HG03442 (cell line): ENCODE results near the gene RRAD.
"Not testable (repeated sequence)": the region's sequence is repeated elsewhere in the genome, so short reads cannot be mapped to it uniquely, and the experiment has no call there.

ENCODE experiments used
- ATAC-seq: cut with Tn5 transposase; IDR thresholded peaks from one replicate; pipeline ENCODE4 v1.9.1; 2021; ENCODE audit warnings: mild to moderate bottlenecking, moderate library complexity; ENCODE audit not compliant: unreplicated experiment

The RRAD gene

DNA sequence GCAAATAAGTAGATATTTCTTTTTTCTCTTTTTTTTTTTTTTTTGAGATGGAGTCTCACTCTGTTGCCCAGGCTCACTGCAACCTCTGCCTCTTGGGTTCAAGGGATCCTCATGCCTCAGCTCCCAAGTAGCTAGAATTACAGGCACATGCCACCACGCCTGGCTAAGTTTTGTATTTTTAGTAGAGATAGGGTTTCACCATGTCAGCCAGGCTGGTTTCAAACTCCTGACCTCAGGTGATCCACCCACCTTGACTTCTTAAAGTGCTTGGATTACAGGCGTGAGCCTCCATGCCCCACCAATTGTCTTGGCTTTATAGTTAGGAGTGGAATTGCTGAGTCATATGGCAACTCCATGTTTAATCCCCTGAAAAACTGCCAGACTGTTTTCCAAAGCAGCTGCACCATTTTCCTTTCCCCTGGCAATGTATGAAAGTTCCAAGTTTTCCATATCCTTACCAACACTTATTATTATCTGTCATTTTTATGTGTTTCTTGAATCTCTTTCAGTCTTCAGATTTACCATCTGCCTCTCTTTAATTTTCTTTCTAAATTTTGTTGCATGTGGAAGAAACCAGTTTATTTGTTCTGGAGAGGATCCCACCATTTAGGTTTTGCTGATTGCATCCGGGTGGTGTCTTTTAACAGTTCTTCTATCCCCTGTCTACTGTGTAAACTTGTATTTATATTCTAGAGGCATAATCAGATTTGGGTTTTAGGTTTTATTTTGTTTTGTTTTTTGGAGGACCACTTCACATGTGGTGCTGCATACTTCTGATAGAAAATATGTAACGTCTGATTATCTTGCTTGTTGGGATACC is 25.8 kb upstream of the RRAD start:
- no peak for ATAC-seq

DNA sequence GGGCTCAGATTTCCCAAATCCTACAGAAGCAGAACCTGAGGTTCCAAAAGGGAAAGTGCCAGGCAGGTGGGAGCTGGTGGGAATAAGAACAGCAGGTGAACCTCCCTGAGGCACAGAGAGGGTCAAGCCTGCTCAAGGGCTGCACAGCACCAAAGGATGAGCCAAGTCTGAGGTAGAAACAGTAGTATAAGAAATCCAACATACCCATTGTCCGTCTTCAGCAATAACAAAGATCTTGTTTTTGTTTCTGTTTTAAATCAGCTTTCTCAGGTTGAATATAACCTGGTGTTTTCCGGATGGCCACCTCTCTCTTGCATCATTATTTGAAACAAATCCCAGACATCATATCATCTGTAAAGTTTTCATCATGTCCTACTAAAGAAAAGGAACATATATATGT is 25.1 kb upstream of the RRAD start:
- no peak for ATAC-seq

DNA sequence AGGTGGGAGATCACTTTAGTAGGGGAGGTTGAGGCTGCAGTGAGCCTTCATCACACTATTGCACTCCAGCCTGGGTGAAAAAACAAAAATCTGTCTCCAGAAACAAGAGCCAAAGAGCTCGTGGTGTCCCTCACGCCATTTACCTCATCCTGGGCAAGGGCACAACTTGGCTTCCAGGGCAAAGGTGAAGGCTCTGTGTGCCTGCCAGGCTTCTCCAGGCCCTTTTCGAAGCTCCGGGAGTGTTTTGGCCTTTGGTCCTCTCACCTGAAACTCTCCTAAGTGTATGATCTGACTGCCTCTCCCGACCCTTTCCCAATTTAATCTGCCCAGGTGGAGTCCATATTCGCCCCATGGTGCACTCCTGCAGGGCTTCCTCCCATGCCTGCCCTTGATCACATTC is 24.1 kb upstream of the RRAD start:
- ATAC-seq, result no peak

DNA sequence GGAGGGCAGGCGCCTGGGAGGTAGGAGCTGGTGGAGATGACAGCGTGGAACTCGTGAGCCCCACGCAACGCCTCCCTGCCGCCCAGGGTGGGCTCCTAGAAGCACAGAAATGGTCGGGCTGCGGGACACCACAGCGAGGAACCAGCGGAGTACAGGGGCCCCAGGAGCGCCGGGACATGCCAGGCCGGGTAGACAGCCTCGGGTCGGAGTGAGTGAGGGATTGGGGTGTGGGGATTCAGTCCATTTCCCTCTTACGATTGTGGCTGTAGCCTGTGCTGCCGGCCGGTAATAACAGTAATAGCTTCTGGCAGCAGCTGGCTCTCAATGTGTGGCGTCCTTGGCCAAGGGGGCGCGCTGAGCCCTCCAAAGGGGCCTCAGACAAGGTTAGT is 23.5 kb upstream of the RRAD start:
- ATAC-seq, result no peak

DNA sequence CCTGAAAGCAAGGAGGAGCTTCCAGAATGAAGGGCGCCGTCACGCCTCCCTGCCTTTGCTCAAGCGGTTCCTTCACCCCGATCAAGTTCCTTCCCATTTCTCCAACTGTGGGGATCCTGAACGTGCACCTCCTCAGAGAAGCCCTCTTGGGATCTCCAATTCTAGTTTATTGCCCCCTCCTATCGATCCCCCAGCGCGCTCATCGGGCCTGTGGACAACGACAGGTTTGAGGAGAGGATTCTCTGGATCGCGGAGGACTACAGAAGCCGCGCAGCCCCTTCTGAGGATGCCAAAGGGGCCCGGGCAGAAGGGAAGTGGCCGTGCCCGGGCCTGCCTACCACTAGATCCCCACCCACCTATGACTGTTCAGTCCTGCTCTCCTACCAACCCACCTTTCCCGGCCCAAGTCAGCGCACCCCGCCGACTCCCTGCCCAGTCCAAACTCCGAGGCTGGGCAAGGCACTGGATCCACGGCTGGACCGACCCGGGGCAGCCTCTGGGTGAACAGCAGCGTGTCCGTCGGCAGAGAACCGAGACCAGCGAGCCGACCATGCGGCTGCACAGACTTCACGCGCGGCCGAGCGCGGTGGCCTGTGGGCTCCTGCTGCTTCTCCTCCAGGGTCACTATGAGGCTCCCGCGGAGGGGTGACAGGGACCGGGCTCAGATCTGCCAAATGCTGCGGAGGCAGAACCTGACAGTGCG is 22.9 kb upstream of the RRAD start:
- no peak for ATAC-seq

DNA sequence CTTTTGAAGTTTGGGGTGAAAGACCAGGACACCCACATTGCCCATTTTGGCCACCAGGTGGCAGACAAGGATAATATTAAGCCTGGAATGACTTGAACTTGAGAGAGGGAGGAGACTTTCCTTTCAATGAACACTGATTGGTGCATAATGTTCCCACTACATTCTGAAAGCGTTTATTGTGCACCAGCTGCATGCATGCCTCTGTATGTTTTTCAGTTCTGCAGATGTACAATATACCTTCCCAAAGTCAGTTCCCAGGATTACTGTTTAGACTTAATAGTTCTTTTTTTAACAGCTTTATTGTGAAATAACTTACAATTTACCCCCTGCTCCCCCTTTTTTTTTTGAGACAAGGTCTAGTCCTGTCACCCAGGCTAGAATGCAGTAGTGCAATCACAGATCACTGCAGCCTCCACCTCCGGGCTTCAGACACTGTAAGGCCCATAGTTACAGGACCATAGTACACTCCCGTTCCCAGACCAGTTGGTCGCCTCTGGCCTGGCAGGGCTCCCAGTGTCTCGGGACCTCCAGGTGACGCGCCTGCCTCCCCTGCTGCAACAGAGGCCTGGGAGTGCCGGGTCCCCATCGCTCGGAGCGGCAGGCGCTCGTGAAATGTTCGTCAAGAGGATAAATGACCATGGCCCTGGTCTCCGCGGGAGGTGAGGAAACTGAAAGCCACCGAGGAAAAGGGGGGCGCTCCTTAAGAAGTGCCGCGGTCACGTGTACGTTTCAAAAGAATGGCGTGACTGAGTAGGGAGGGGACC is 22.1 kb upstream of the RRAD start:
- no peak for ATAC-seq

DNA sequence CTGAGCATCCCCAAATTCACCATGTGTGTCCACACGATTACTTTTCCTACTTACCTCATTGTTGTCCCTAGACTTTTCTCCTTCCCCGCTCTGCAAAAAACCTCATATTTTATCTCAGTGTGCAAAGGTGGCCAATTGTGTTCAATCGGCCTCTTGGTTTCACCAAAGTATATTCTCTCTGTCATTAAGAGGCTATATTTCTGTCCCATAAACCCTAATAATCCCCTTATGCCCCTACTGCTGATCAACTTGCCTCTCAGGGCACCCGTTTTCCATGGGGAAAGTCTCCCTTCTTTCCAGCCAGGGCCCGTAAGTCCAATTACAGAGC is 21.6 kb upstream of the RRAD start:
- ATAC-seq, result no peak

DNA sequence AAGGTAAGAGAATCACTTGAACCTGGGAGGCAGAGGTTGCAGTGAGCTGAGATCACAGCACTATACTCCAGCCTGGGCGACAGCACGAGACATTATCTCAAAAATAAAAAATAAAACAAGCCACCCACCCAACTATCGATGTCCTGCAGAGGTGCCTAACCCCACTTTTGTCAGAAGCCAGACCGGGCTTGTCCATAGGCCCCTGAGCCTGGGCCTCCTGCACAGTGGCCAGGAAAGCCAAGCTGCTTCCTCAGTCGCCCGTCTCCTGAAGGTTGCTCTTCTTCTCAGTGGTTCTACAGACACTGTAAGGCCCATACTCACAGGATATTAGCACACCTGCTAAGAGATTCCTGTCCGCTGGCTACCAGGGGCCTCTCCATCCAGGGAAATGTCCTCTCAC is 21.2 kb upstream of the RRAD start:
- ATAC-seq, result no peak

DNA sequence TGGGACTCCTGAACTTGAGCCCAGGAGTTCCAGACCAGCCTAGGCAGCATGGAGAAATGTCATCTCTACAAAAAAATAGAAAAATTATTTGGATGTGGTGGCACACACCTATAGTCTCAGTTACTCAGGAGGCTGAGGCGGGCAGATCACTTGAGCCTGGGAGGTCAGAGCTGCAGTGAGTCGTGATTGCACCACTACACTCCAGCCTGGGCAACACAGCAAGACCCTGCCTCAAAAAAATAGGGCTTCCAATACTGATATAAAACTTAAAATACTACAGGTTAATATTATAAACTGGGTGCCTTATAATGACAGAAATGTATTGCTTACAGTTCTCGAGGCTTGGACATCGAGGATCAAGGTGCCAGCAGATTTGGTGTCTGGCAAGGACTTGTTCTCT is 20.6 kb upstream of the RRAD start:
- no peak for ATAC-seq

DNA sequence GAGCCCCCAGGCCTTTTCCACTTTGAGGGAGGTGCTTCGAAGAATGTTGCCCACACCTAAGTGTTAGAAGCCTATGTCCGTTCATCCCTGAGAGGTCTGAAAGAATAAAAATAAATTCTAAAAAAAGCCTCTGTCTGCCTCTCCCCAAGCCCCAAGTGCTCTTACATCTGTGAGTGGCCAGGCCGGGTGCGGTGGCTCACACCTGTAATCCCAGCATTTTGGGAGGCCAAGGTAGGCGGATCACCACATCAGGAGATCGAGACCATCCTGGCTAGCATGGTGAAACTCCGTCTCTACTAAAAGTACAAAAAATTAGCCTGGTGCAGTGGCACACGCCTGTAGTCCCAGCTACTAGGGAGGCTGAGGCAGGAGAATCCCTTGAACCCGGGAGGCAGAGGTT is 19.6 kb upstream of the RRAD start:
- not testable (repeated sequence) for ATAC-seq

DNA sequence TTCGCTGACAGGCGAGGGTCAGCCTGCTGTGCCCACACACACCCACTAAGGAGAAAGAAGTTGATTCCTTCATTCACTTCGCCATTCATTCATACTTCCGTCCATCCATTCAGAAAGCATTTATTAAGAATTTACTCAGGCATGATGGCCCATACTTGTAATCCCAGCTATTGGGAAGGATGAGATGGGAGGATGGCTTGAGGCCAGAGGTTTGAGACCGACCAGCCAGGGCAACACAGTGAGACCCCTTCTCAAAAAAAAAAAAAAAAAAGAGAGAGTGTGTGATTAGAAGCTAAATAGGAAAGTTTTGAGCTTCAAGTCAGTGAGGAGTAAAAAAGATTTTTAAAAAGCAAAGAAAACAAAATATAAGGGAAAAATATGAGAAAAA is 18.7 kb upstream of the RRAD start:
- ATAC-seq, result no peak

DNA sequence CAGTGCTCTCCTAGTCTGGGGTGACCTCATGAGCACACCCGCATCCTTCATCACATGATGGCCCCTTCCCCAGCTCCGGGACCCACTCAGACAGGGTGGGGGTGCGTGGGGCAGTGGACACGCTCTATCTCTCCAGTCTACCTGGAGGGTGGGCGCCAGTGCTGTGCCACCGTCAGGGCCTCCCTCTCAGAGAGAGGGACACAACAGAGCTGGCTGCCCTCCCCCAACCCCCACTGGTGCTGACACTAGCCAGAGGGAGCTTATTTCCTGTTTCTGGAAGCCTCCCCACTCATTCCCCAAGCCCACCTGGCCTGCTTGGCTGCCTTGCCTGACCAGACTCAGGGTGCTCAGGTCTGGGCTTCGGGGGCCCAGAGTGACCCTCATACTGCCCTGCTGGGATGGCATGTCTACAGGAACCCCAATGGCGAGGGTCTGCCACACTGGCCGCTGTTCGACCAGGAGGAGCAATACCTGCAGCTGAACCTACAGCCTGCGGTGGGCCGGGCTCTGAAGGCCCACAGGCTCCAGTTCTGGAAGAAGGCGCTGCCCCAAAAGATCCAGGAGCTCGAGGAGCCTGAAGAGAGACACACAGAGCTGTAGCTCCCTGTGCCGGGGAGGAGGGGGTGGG is 18.2 kb upstream of the RRAD start:
- ATAC-seq, result no peak

DNA sequence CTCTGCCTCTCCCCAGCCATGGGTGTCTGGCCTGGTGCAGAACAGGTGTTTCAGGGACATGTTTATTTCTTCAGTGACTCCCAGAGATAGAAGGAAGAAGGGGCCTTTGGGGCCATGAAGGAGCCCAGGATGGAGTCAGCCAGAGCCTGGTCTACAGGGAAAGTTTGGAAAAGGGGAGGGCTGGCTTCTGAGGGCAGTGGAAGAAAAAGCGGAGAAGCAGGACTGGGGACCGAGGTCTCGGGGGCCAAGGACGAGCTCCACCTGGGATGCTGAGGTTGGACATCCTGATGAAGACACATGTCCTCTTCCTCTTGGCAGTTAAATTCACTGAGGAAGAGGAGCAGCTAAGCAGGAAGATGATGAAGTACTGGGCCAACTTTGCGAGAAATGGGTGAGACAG is 17.6 kb upstream of the RRAD start:
- no peak for ATAC-seq

DNA sequence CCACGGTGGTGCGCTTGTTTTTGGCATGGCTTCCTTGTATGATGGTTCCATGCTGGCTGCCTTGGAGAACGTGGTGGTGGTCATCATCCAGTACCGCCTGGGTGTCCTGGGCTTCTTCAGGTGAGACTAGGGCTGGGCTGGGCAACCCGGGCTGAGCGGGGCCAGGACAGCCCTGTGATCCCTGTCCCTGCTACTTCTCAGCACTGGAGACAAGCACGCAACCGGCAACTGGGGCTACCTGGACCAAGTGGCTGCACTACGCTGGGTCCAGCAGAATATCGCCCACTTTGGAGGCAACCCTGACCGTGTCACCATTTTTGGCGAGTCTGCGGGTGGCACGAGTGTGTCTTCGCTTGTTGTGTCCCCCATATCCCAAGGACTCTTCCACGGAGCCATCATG is 14.9 kb upstream of the RRAD start:
- no peak for ATAC-seq

DNA sequence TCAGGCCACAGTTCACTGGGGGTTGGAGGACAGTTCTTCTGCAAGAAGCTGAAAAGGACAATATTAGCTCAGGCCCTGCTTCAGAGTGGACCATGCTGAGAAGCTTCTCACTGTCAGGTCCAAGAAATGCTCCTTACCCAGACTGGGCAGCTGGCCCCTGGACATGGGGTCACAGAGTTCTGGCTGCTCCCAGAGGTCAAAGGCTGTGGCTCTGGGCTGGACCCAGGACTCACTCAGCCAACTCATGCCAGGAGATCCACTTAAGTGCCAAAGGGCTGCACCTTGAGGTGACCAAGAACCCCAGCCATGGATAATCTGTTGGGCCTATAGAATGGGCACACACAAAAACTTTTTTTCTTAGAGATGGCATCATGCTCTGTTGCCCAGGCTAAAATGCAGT is 14.0 kb upstream of the RRAD start:
- no peak for ATAC-seq

DNA sequence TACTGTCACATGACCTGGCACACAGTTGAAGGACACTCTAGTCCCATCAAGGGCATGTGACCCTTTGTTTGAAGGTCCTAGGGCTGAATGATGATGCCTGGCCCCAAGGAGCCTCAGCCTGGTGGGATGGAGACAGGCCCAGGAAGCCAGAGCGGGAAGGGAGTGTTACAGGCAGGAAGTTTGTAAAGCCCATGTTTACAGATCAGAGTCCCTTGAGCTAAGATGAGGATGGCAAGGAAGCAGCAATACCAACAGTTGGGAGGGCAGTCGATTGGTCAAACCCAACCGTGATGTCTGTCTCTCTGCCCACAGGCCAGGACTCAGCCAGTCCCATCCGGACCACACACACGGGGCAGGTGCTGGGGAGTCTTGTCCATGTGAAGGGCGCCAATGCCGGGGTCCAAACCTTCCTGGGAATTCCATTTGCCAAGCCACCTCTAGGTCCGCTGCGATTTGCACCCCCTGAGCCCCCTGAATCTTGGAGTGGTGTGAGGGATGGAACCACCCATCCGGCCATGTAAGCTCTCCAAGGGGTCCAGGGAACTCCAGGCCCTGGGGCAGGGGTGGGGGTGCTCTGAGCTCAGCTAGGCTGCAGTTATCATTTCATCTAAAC is 12.5 kb upstream of the RRAD start:
- ATAC-seq, result no peak

DNA sequence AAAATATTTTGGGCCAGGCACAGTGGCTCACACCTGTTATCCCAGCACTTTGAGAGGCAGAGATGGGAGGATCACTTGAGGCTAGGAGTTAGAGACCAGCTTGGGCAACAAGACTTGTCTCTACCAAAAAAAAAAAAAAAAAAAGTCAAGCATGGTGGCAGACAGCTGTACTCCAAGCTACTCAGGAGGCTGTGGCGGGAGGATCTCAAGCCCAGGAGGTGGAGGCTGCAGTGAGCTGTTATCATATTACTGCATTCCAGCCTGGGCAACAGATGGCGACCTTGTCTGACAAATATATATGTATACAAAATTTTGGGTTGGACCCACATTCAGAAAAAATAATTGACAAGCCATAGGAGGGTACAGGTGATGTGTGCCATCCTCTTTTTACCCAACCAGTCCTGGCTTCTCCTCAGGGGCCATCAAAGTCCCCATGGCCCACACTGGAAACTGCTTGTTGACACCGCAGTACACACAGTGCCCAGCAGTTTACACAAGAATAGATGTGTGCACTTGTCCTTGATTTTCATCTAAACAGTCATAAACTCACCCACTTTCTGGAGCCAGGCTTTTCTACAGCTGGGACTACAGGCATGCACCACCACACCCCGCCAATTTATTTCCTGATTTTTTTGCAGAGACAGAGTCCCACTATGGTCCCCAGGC is 11.7 kb upstream of the RRAD start:
- ATAC-seq, result no peak

DNA sequence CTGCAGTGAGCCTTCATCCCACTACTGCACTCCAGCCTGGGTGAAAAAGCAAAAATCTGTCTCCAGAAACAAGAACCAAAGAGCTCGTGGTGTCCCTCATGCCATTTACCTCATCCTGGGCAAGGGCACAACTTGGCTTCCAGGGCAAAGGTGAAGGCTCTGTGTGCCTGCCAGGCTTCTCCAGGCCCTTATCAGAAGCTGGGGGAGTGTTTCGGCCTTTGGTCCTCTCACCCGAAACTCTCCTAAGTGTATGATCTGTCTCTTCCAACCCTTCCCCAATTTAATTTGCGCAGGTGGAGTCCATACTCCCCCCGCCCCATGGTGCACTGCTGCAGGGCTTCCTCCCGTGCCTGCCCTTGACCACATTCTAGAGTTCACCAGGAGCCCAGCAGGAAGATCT is 11.1 kb upstream of the RRAD start:
- no peak for ATAC-seq

DNA sequence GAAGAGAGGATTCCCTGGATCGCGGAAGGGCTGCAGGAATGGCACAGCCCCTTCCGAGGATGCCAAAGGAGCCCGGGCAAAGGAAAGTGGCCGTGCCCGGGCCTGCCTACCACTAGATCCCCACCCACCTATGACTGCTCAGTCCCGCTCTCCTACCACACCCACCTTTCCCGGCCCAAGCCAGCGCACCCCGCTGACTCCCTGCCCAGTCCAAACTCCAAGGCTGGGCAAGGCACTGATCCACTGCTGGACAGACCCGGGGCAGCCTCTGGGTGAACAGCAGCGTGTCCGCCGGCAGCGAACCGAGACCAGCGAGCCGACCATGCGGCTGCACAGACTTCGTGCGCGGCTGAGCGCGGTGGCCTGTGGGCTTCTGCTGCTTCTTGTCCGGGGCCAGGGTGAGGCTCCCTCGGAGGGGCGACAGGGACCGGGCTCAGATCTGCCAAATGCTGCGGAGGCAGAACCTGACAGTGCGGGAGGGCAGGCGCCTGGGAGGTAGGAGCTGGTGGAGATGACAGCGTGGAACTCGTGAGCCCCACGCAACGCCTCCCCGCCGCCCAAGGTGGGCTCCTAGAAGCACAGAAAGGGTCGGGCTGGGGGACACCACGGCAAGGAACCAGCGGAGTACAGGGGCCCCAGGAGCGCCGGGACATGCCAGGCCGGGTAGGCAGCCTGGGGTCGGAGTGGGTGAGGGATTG is 10.1 kb upstream of the RRAD start, which contains the start of gene CES2:
Gene CES2, plus strand, starts transcription at position 203 of the 698 bp plus-strand sequence. Its CDS starts 120 bp downstream, at position 323.
- no peak for ATAC-seq

DNA sequence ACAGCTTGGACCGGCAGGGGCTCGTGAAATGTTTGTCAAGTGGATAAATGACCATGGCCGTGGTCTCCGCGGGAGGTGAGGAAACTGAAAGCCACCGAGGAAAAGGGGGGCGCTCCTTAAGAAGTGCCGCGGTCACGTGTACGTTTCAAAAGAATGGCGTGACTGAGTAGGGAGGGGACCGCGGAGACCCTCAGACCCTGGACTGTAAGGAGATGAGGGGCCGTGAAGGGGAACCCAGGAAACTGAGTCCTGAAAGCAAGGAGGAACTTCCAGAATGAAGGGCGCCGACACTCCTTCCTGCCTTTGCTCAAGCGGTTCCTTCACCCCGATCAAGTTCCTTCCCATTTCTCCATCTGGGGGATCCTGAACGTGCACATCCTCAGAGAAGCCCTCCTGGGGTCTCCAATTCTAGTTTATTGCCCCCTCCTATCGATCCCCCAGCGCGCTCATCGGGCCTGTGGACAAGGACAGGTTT is 9.5 kb upstream of the RRAD start:
- ATAC-seq, result peak; percentile 18
